AG08395 (cell line): ENCODE data around the gene DENND6B.
"Not testable (repeated sequence)": the region's sequence is repeated elsewhere in the genome, so short reads cannot be mapped to it uniquely, and the experiment has no call there.

ENCODE experiments used
- DNase-seq: peaks from one replicate; pipeline ENCODE4 v3.0.0; 2012; ENCODE audit warnings: mixed read lengths, low spot score

The DENND6B gene, protein sequence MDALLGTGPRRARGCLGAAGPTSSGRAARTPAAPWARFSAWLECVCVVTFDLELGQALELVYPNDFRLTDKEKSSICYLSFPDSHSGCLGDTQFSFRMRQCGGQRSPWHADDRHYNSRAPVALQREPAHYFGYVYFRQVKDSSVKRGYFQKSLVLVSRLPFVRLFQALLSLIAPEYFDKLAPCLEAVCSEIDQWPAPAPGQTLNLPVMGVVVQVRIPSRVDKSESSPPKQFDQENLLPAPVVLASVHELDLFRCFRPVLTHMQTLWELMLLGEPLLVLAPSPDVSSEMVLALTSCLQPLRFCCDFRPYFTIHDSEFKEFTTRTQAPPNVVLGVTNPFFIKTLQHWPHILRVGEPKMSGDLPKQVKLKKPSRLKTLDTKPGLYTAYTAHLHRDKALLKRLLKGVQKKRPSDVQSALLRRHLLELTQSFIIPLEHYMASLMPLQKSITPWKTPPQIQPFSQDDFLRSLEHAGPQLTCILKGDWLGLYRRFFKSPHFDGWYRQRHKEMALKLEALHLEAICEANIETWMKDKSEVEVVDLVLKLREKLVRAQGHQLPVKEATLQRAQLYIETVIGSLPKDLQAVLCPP

DNA sequence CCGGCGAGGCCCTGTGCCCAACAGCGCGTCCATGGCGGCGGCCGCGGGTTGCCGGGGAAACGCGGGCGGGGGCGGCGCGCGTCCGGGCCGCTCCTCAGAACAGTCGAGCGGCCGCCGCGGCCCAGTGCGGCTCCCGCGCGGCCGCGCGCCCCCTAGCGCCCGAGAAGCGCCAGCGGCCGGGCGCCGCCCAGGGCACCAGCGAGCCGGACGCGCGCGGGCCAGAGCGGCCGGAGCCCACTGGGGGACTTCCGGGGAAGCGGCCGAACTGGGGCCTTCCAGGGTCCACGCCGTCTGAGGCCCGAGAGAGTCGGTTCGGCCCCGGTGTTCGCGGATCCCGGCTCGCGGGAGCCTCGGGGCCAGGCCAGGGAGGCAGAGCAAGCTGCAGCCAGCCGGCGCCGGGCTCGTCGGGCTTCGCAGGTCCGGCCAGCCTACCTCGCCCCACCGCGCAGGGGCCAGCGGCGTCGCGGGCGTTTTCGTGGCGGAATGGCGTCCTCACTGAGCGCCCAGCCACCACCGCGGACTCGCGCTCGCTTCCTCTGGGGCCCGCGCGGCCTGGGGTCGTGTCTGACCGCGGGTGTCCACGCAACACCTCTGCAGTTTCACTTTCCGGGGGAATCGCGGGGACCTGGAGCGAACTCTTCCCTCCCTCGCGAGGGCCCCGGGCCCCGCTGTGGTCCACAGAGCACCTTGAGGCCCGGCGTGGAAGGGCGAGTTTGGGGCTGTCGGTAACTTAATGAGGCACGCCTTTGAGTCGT lies at the start of gene DENND6B:
Gene DENND6B (minus strand): TSS at position 57 of the 755 bp plus-strand sequence. CDS start 24 bp downstream, at position 33.
- DNase-seq = peak; percentile 89

DNA sequence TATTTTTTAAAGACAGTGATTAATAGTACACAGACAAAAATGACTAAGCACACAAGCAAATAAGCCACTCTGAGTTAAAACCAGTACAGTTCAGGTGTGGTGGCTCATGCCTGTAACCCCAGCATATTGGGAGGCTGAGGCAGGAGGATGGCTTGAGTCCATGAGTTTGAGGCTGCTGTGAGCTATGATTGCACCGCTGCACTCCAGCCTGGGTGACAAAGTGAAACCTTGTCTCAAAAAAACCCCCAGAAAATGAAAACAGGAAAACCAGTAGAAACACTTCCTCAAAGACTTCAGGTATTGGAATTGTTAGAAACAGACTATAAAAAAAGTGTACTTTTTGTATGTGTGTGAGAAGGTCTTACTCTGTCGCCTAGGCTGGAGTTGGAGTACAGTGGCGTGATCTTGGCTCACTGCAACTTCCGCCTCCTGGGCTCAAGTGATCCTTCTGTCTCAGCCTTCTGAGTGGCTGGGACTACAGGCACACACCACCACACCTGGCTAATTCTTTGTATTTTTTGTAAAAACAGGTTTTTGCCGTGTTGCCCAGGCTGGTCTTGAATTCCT lies 49.4 kb upstream of the DENND6B start:
- no peak for DNase-seq

DNA sequence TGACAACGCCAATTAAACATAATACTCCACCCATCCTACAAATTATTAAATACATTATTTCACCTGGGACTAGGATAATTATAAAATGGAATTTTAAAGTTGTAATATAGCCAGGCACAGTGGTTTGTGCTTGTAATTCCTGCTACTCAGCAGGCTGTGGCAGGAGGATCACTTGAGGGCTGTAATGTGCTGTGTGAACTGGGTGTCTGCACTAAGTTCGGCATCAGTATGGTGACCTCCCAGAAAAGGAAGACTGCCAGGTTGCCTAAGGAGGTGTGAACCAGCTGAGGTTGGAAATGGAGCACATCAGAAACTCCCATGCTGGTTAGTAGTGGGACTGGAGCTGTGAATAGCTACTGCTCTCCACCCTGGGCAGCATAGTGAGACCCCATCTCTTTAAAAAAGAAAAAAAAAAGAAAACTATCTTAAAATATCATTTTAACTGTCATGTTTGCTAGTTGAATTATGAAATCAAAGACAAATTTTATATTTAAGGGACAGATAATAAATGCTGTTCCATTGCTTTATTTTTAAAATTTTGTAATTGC lies 44.4 kb upstream of the DENND6B start:
- DNase-seq = no peak

DNA sequence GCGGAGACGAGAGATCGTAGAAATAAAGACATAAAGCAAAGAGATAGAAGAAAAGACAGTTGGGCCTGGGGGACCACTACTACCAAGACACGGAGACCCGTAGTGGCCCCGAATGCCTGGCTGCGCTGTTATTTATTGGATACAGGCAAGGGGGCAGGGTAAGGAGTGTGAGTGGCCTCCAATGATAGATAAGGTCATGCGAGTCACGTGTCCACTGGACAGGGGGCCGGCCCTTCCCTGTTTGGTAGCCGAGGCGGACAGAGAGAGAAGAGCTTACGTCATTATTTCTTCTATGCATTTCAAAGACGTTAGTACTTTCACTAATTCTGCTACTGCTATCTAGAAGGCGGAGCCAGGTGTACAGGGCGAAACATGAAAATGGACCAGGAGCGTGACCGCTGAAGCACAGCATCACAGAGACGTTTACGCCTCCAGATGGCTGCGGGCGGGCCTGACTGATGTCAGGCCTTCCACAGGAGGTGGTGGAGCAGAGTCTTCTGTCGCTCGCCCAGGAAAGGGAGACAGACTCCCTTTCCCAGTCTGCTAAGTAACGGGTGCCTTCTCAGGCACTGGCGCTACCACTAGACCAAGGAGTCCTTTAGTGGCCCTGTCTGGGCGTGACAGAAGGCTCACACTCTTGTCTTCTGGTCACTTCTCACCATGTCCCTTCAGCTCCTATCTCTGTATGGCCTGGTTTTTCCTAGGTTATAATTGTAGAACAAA lies 41.1 kb upstream of the DENND6B start:
- no peak for DNase-seq

DNA sequence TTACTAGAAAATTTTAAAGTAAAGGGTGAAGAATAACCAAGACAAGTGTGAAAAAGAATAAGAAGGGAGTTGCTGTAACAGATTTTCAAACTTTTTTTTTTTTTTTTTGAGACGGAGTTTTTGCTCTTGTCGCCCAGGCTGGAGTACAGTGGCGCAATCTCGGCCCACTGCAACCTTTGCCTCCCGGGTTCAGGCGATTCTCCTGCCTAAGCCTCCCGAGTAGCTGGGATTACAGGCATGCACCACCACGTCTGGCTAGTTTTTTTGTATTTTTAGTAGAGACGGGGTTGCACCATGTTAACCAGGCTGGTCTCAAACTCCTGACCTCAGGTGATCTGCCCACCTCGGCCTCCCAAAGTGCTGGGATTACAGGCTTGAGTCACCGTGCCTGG lies 37.0 kb upstream of the DENND6B start:
- not testable (repeated sequence) for DNase-seq

DNA sequence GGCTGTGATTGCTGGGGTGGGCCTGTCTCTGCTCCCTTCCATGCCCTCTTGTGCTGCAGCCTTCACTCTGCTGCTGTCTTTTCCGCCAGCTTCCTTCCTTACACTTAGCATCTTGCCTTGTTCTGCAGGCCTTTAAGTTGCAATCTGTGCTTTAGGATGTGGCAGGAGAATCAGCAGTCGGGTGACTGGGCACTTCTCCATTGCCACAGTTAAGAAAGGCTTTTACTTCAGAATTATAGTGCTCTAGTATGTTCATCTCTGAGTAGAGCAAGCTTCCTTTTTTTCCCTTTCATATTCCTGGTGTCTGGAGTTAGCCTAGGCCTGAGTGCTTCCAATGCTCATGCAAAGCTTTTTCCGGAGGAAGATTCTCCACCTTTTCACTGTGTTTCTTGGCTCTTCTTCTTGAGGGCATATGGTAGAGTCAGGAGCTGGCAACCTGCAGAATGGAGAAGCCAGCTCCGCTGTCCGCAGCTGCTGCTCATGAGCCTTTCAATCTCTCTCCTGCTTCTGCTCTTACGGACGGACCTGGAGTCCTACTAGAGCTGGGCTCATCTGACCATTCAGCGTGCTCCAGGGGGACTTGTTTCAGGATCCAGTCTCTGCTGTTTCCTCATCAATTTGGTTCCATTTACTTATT lies 36.5 kb upstream of the DENND6B start:
- no peak for DNase-seq

DNA sequence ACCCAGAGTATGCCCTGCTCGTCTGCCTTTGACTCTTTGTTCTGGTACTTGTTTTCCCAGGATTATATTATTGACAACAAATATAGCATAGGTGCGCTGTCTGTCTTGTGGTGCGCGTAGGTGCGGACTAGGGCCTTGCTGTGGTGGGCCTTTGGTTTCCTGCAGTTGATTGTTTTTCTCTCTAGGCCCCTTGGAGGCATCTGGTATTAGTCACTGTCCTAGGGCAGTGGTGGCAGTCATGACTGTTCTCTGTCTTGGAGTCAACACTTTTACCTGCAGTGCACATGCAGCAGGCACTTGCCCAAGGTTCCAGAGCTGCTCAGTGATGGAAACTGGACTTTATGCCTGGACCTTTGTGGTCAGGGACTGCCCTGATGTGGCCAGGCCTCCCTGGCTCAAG lies 34.9 kb upstream of the DENND6B start:
- DNase-seq = no peak

DNA sequence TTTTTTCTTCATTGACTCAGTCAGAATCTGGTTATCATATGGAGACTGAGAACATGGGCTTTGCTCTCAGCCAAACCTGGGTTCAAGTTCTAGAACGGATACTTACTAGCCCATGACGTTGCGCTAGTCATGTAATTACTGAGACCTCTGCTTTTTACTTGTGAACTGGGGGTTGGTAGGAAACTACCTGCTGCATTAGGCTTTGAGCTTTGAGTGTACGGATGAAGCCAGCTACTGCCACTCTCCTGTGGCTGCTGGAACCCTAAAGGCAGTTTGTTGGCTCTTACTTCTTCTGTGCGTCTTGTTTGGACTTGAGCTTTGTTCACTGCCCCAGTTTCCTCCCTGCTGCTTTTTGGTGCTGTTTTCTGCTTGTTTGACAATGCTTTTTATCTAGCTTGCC lies 34.4 kb upstream of the DENND6B start:
- DNase-seq = no peak

DNA sequence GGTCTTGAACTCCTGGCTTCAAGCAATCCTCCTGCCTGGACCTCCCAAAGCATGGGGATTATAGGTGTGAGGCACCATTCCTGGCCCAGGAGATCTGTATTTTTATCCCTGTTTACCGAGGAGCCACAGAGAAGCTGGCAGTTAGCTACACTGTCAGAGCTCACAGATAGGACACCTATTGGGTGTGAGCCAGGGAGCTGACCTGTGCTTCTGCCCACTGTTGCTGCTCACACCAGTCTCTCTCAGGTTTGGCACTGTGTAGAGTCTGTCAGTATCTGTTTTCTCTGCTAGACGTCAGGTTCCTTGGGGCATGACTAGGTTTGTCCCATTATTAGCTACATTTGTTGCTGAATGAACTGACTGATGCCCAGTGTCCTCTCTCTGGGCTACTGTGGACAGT lies 33.8 kb upstream of the DENND6B start:
- DNase-seq = no peak

DNA sequence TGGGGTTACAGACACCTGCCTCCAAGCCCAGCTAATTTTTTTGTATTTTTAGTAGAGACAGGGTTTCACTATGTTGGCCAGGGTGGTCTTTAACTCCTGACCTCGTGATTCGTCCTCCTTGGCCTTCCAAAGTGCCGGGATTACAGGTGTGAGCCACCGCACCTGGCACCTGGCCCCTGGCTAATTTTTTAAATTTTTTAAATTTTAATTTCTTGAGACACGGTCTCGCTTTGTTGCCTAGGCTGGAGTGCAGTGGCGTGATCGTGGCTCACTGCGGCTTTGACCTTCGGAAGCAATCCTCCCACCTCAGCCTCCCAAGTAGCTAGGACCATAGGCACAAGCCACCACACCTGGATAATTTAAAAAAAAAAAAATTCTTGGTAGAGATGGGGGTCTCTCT lies 30.9 kb upstream of the DENND6B start:
- DNase-seq = no peak

DNA sequence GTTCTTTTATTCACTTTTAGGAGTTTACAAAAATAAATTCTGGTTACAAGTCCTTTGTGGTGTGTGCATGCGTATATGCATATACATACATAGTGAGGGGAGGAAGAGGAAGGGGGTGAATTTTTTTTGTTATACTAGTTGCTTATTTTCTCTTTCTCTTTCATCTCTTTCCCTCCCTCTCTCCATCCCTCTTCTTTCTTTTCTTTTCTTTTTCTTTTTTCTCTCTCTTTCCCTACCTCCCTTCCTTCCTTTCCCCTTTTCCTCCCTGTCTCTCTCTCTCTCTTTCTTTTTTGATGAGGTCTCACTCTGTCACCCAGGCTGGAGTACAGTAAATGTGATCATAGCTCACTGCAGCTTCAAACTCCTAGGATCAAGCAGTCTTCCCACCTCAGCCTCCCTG lies 30.4 kb upstream of the DENND6B start:
- DNase-seq = no peak

DNA sequence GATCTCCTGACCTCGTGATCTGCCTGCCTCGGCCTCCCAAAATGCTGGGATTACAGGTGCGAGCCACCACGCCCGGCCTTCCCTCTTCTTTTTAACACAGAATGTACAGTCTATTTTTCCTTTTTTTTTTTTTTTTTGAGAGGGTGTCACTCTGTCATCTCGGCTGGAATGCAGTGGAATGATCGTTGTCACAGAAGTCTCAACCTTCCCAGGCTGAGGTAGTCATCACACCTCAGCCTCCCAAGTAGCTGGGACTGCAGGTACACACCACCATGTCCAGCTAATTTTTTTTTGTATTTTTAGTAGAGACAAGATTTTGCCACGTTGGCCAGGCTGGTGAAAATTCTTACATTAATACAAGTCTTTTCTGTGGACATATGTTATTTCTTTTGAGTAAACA lies 29.4 kb upstream of the DENND6B start:
- DNase-seq = no peak

DNA sequence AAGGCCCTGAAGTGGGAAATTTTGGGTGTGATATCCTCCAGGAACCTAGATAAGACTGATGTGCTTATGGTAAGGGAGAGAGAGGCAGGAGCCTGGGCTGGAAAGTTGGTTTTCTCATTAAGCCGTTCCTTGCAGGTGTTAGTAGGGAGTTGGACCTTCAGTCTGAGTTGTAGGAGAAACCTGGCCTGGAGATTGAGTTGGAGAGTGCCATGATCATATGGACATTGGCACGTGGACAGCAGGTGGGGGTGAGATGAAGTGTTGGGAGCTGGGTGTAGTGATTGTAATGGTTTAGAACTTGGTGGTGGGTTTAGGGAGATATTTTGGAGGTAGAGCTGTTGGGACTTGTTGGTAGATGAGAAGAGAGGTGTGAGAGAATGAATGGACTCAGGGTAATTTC lies 21.2 kb upstream of the DENND6B start:
- no peak for DNase-seq

DNA sequence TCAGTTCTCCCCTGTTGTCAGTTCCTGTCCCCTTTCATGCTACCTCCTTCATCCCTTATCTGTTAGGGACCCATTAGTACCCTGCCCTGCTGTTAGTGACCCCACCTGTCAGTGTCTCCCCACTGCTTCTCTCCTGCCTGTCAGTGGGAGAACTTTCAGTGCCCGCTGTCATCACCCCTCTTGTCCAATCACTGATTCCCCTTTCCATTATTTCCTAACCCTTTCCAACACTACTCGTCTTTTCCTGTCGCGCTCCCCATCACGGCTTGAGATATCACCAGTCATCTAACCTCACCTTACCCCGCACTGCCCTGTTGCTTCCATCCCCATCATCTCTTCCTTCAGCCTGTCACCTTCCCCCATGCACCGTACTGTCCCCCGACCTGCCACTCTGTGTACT lies 20.3 kb upstream of the DENND6B start:
- DNase-seq = no peak

DNA sequence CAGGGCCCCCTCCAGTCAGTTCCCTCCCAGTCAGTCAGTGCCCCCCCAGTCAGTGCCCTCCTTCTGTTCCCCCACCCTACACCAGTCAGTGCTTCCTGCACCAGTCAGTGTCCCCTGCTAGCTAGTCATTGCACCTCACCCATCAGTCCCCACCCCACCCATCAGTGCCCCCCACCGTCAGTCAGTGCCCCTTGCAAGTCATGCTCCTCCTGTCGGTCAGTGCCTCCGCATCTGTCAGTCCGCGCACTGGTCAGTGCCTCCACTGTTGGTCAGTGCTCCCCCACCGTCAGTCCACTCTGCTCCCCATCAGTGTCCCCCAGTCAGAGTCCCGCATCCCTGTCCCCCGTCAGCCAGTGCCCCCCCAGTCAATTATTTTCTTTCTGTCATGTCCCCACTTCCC lies 19.7 kb upstream of the DENND6B start:
- DNase-seq = no peak

DNA sequence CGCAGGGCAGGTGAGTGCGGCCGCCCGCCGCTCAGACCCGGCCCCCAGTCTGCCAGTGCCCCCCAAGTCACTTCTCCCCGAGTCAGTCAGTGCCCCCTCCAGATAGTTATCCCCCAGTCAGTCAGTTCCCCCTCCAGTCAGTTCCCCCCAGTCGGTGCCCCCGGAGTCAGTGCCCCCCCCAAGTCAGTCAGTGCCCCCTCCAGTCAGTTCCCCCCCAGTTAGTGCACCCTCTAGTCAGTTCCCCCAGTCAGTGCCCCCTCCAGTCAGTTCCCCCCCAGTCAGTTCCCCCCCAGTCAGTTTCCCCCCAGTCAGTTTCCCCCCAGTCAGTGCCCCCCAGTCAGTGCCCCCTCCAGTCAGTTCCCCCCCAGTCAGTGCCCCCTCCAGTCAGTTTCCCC lies 16.7 kb upstream of the DENND6B start:
- no peak for DNase-seq

DNA sequence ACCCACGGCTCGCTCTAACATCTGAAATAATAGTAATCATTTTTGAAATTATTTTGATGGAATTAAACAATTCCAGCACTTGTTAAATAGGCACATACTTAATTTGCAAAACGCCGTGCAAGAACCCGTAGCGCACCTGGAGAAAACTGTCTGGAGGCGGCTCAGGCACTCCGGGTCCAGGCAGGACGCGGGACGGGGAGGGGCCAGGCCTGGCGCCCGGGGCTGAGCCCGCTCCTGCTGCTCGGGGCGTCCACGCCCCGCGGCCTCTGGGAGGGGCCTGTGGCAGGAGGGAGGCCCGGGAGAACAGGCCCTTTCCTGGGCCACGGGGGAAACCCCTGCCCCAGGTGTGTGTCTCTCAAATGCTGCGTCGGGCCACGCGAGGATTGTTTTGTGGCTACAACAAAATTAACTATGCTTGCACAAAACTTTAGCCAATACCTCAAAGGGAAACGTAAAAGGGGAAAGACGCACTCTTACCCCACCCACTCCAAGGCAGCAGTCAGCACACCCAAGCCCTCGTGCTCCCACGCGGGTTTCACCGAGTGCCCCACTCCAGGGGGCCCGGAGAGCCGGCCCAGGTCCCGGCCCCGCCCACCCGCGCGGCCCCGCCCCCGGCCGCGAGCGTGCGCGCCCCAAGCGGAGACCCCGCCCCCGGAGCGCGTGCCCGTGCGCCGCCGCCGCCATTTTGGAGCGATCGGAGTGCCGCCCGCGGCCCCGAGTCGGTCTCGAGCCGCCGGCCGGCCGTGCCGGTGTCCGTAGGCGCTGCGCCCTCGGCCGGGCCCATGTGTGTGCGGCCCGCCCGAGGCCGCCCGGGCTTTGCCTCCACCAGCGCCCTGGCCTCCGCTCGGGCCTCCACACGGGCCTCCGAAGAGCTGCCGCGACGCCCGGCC lies 16.1 kb upstream of the DENND6B start, which contains the start of gene PPP6R2:
Gene PPP6R2 (plus strand): TSS at position 677 of the 890 bp plus-strand sequence. CDS start 50,582 bp downstream, outside the sequence.
- peak; percentile 88 for DNase-seq

DNA sequence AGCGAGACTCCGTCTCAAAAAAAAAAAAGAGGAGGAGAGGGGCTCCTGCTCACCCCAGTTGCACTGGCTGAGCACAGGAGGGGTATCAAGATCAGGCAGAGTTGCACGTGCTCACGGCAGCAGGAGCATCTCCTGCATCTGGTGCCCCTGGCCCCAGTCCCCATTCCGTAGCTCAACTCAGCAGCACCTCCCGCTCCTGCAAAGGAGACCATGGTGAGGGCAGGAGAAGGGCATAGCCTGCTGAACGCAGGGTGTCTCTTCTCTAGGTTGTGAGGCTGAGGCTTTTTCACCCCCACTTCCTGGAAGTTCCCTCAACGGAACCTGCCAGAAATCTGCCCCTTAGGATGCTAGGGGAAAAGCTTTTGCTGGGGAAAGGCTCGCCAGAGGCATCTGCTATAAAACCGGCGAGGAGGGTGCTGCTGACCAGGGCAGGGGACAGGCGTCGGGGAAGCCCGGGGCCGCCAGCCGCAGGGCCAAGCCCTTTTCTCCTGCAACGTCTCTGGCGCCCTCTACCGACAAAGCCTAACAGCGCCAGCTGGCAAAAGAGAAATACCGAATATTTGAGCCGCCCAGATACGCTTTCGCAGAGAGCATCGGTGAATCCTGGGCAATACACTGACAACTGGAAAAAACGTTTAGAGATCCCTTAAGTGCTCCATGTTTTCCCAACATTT lies 15.3 kb upstream of the DENND6B start:
- peak; percentile 82 for DNase-seq
